ELF-1 (cell line): ENCODE results near the gene QPCT.

Experiments used
- DNase-seq: peaks from one replicate; pipeline ENCODE4 v3.0.0-alpha.2; 2016; ENCODE audit warnings: low read depth, low spot score

QPCT gene

GRCh38 chr2:37324786-37325624, 19.4 kb upstream of the QPCT start, which contains the start of gene PRKD3:
PRKD3 (minus strand) TSS chr2:37324833; CDS start chr2:37316524, 8,309 bp downstream.
- peak; percentile 74 for DNase-seq

GRCh38 chr2:37325625-37326071, 18.8 kb upstream of the QPCT start:
- peak; percentile 12 for DNase-seq

GRCh38 chr2:37326285-37326684, 18.1 kb upstream of the QPCT start:
- DNase-seq = no peak

GRCh38 chr2:37326866-37327634, 17.4 kb upstream of the QPCT start:
- DNase-seq = no peak

GRCh38 chr2:37330681-37331080, 13.7 kb upstream of the QPCT start:
- DNase-seq = no peak

GRCh38 chr2:37332560-37332959, 11.9 kb upstream of the QPCT start:
- DNase-seq = no peak

GRCh38 chr2:37333256-37333655, 11.2 kb upstream of the QPCT start:
- DNase-seq = no peak

GRCh38 chr2:37335604-37336003, 8.8 kb upstream of the QPCT start:
- no peak for DNase-seq

- peak; percentile 29 for DNase-seq
Observed at GRCh38 chr2:37337620-37338280, 6.7 kb upstream of the QPCT start.

GRCh38 chr2:37338933-37339332, 5.5 kb upstream of the QPCT start:
- no peak for DNase-seq

- no peak for DNase-seq
Observed at GRCh38 chr2:37340637-37341036, 3.8 kb upstream of the QPCT start.

- peak; percentile 68 for DNase-seq
Observed at GRCh38 chr2:37342591-37343220, 1.7 kb upstream of the QPCT start.

- DNase-seq = peak; percentile 58
Observed at GRCh38 chr2:37343537-37344434, 644 bp upstream of the QPCT start.

- DNase-seq = no peak
Observed at GRCh38 chr2:37348155-37348554, 3.7 kb downstream of the QPCT start.

- DNase-seq = no peak
Observed at GRCh38 chr2:37349231-37349860, 4.9 kb downstream of the QPCT start.

GRCh38 chr2:37350034-37350433, 5.6 kb downstream of the QPCT start:
- DNase-seq = no peak

GRCh38 chr2:37354531-37354930, 10.1 kb downstream of the QPCT start:
- no peak for DNase-seq

GRCh38 chr2:37355735-37356134, 11.3 kb downstream of the QPCT start:
- DNase-seq = no peak

GRCh38 chr2:37356299-37356698, 11.9 kb downstream of the QPCT start:
- DNase-seq = no peak

GRCh38 chr2:37357069-37357468, 12.6 kb downstream of the QPCT start:
- DNase-seq = no peak
